HG02870 (cell line): ENCODE measurements around the gene PLA2G2D.

Experiments used
- ATAC-seq: cut with Tn5 transposase; IDR thresholded peaks from one replicate; pipeline ENCODE4 v1.9.1; 2021; ENCODE audit warnings: mild to moderate bottlenecking, moderate library complexity; ENCODE audit not compliant: unreplicated experiment

Gene PLA2G2D

GRCh38 chr1:20089328-20090077 is 29.8 kb downstream of the PLA2G2D start:
- ATAC-seq: no peak

- ATAC-seq: no peak
Observed at GRCh38 chr1:20087668-20088067, 31.7 kb downstream of the PLA2G2D start.

- ATAC-seq: no peak
Observed at GRCh38 chr1:20086800-20087199, 32.5 kb downstream of the PLA2G2D start.

GRCh38 chr1:20083178-20083944 is 36.0 kb downstream of the PLA2G2D start:
- ATAC-seq: no peak

- ATAC-seq: no peak
Observed at GRCh38 chr1:20082772-20083171, 36.6 kb downstream of the PLA2G2D start.

GRCh38 chr1:20081353-20081810 is 38.0 kb downstream of the PLA2G2D start:
- no peak for ATAC-seq

- ATAC-seq: peak; percentile 39
Observed at GRCh38 chr1:20080441-20081352, 38.6 kb downstream of the PLA2G2D start.

- ATAC-seq: no peak
Observed at GRCh38 chr1:20079661-20080305, 39.6 kb downstream of the PLA2G2D start.

GRCh38 chr1:20078711-20079110 is 40.6 kb downstream of the PLA2G2D start:
- ATAC-seq: no peak

GRCh38 chr1:20078171-20078651 is 41.1 kb downstream of the PLA2G2D start:
- ATAC-seq: peak; percentile 44

GRCh38 chr1:20076710-20077461 is 42.5 kb downstream of the PLA2G2D start:
- no peak for ATAC-seq

- ATAC-seq: no peak
Observed at GRCh38 chr1:20076223-20076622, 43.1 kb downstream of the PLA2G2D start.

GRCh38 chr1:20075345-20075744 is 44.0 kb downstream of the PLA2G2D start:
- no peak for ATAC-seq

GRCh38 chr1:20074725-20075171 is 44.6 kb downstream of the PLA2G2D start:
- ATAC-seq: no peak

GRCh38 chr1:20074055-20074724 is 45.1 kb downstream of the PLA2G2D start:
- ATAC-seq: no peak

- ATAC-seq: no peak
Observed at GRCh38 chr1:20073256-20073655, 46.1 kb downstream of the PLA2G2D start.

GRCh38 chr1:20072771-20073170 is 46.6 kb downstream of the PLA2G2D start:
- ATAC-seq: no peak

GRCh38 chr1:20071416-20071815 is 47.9 kb downstream of the PLA2G2D start:
- no peak for ATAC-seq

- ATAC-seq: no peak
Observed at GRCh38 chr1:20070357-20070756, 49.0 kb downstream of the PLA2G2D start.
